ENCODE results near the gene TSPAN9.
A peak's percentile ranks its signal among the peaks of the same experiment; 100 is the strongest.

The TSPAN9 gene

GRCh38 chr12:3189282-3189681, 112.1 kb downstream of the TSPAN9 start:
- intact Hi-C loops (cut with DNase I): no loop called here
- DNase-seq: no peak

GRCh38 chr12:3190101-3190500, 112.9 kb downstream of the TSPAN9 start:
- DNase-seq: no peak

GRCh38 chr12:3191450-3191849, 114.3 kb downstream of the TSPAN9 start:
- intact Hi-C loops (cut with DNase I): no loop called here
- no peak for DNase-seq

More at GRCh38 chr12:3190101-3190500, 112.9 kb downstream of the TSPAN9 start:
- intact Hi-C loops (cut with DNase I): no loop called here

- intact Hi-C loops (cut with DNase I): no loop called here
- no peak for DNase-seq
Observed at GRCh38 chr12:3192221-3192620, 115.0 kb downstream of the TSPAN9 start.

GRCh38 chr12:3193131-3193530, 116.0 kb downstream of the TSPAN9 start:
- DNase-seq: no peak
- intact Hi-C loops (cut with DNase I): no loop called here

GRCh38 chr12:3193755-3194154, 116.6 kb downstream of the TSPAN9 start:
- intact Hi-C loops (cut with DNase I): no loop called here
- DNase-seq: no peak

- DNase-seq: no peak
- intact Hi-C loops (cut with DNase I): no loop called here
Observed at GRCh38 chr12:3195337-3195736, 118.2 kb downstream of the TSPAN9 start.

GRCh38 chr12:3195859-3196483, 118.8 kb downstream of the TSPAN9 start:
- intact Hi-C loops (cut with DNase I): no loop called here
- peak in 31 of 42 donors; percentile 19 to 90 (median 64) for DNase-seq

- intact Hi-C loops (cut with DNase I): no loop called here
- DNase-seq: no peak
Observed at GRCh38 chr12:3196488-3196887, 119.3 kb downstream of the TSPAN9 start.

- intact Hi-C loops (cut with DNase I): no loop called here
- DNase-seq: no peak
Observed at GRCh38 chr12:3197131-3197818, 120.1 kb downstream of the TSPAN9 start.

GRCh38 chr12:3199551-3200031, 122.4 kb downstream of the TSPAN9 start:
- intact Hi-C loops (cut with DNase I): no loop called here
- DNase-seq: peak in 41 of 42 donors; percentile 18 to 83 (median 61)

GRCh38 chr12:3200032-3200617, 122.9 kb downstream of the TSPAN9 start:
- peak; percentile 37 to 82 (median 67) for DNase-seq
- intact Hi-C loops (cut with DNase I): no loop called here

GRCh38 chr12:3200814-3201233, 123.6 kb downstream of the TSPAN9 start:
- DNase-seq: no peak
- intact Hi-C loops (cut with DNase I): no loop called here

GRCh38 chr12:3201339-3202051, 124.3 kb downstream of the TSPAN9 start:
- DNase-seq: peak in 3 of 42 donors; percentile 16 to 45 (median 42)
- intact Hi-C loops (cut with DNase I): no loop called here

- DNase-seq: no peak
Observed at GRCh38 chr12:3202096-3202495, 124.9 kb downstream of the TSPAN9 start.

GRCh38 chr12:3202734-3203446, 125.7 kb downstream of the TSPAN9 start:
- intact Hi-C loops (cut with DNase I): no loop called here
- peak in 38 of 42 donors; percentile 23 to 86 (median 66) for DNase-seq

More at GRCh38 chr12:3202096-3202495, 124.9 kb downstream of the TSPAN9 start:
- intact Hi-C loops (cut with DNase I): no loop called here

GRCh38 chr12:3203713-3204112, 126.5 kb downstream of the TSPAN9 start:
- DNase-seq: no peak
- intact Hi-C loops (cut with DNase I): no loop called here

- peak in 41 of 42 donors; percentile 48 to 94 (median 75) for DNase-seq
Observed at GRCh38 chr12:3204143-3204542, 127.0 kb downstream of the TSPAN9 start.

More at GRCh38 chr12:3204143-3204542, 127.0 kb downstream of the TSPAN9 start:
- intact Hi-C loops (cut with DNase I): no loop called here
